Measurements from ENCODE around the gene BTN1A1.

DNA sequence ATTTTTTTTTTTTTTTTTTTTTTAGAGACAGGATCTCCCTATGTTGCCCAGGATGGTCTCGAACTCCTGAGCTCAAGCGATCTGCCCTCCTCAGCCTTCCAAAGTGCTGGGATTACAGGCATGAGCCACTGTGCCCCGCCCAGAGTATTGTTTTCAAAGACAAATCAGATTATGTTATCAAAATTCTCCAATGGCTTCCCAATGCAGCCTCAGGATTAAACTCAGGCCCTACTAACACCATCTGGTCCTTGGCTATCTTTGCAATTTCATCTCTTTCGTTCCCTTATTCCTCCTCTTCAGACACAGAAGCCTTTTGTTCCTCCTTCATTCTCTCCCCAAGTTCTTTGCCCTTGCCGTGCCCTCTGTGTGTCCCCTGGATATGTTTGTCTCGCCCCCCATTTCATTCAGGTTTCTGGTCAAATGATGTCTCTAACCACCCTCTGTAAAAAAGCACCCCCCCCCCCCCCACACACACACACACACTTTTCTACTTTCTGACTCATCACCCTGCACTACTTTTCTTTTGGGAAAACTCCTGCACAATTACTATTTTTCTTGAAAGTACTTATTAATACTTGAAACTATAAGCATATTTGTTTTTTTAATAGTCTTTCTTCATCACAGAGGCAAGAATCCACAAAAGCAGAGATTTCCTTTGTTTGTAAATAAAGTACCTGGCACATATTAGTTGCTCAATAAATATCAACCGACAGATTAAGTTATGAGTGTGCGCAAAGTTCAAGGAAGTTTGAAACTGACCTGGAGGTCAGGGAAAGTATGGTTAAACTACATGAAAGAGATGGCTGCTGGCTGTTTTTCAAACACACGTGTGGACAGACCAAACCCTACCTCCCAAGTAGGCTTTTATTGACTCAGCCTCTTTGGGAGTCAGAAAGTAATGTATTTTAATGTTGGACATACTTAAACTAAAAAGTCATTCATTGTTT, 16.7 kb downstream of the BTN1A1 start:
- TF ChIP-seq, protein P1, sequence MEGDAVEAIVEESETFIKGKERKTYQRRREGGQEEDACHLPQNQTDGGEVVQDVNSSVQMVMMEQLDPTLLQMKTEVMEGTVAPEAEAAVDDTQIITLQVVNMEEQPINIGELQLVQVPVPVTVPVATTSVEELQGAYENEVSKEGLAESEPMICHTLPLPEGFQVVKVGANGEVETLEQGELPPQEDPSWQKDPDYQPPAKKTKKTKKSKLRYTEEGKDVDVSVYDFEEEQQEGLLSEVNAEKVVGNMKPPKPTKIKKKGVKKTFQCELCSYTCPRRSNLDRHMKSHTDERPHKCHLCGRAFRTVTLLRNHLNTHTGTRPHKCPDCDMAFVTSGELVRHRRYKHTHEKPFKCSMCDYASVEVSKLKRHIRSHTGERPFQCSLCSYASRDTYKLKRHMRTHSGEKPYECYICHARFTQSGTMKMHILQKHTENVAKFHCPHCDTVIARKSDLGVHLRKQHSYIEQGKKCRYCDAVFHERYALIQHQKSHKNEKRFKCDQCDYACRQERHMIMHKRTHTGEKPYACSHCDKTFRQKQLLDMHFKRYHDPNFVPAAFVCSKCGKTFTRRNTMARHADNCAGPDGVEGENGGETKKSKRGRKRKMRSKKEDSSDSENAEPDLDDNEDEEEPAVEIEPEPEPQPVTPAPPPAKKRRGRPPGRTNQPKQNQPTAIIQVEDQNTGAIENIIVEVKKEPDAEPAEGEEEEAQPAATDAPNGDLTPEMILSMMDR (IDR thresholded peaks at IDR 0.05 in 4 of 5, conservative IDR thresholded peaks at IDR 0.05 in 1 of 5): no peak
- no peak for TF ChIP-seq POLR2A (IDR thresholded peaks at IDR 0.05)
